Parietal lobe (tissue), 2 donors: ENCODE measurements around the gene ARHGEF40. TPM values are rescaled to one million over a fixed set of nuclear protein-coding genes. Genes with fewer than 3 reads are reported as not detected.

ENCODE experiments used
- small RNA-seq: library from RNA; depleted of rRNA; stranded (forward); fragments of <200 nt; gene quantifications from one replicate; pipeline ENCODE3, GENCODE V24; 2014; ENCODE audit warnings: low replicate concordance
- total RNA-seq: library from RNA; depleted of rRNA; stranded (reverse); fragments of >200 nt; gene quantifications from one replicate; pipeline ENCODE4 v1.2.3, GENCODE V29; 2014

ARHGEF40 gene
- 20.7 TPM for total RNA-seq

DNA sequence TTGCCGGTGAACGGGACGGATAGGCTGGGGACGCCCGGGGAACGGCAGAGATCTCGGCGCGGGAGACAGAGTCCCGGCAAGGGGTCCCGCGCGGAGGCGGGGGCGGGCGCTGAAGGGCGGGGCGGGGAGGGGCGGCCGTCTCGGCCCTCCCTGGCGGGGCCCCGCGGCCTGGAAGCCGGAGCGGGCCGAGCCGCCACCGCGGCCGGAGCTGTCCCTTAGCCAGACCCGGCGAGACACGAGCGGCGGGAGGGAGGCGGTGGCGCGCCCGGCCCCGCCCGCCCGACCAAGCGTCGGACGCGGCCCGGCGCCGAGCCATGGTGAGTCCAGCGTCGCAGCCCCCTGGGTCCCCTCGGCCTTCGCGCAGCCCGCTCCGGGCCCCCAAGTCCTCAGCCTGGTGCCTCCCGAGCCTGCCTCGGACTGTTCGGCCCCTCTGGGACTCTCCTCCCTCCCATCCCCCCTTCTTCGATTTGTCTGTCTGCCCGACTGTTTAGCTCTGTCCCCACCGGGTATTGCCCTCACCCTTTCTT is at the start of gene ARHGEF40:
ARHGEF40 (plus strand) TSS at position 222 of the 527 bp plus-strand sequence; CDS start at position 315, 93 bp downstream.

DNA sequence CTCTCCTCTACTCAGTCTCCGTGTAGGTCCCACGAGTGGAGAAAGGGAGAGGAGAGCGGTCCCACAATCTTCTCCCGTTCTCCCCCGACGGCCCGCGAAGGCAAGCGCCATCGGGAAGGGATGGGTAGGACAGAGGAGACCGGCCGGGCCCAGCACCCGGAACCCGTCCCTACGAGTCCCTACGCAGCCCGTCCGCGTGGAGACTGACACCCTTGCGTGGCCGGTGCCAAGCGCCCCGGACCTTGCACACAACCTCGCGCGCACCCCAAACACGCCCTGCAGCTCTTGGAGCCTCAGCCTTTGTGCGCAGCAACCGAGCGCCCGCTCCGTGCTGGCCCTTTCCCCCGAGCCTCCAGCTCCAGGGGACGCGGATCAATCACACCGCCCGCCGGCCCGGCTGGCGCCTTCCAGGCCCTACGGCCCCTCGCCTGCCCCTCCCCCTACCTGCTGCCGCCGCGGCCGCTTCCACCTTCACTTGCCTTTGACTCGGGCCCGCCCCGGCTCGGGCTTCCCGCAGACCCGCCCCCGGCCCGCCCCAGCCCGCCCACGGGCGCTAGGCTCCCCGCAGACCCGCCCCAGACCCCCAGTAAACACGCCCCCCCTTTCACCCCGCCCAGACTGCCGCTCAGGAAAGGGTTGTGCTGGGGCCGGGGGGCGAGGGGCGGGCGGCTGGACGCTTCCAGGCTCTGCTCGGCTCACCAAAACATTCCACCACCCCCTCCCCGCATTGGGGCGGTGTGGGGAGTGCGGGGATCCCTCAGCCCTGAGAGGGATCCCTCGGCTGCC is 45.3 kb upstream of the ARHGEF40 start, which contains the start of gene NDRG2:
NDRG2 (minus strand) TSS at position 477 of the 786 bp plus-strand sequence. CDS start 1,746 bp downstream, outside the sequence.

DNA sequence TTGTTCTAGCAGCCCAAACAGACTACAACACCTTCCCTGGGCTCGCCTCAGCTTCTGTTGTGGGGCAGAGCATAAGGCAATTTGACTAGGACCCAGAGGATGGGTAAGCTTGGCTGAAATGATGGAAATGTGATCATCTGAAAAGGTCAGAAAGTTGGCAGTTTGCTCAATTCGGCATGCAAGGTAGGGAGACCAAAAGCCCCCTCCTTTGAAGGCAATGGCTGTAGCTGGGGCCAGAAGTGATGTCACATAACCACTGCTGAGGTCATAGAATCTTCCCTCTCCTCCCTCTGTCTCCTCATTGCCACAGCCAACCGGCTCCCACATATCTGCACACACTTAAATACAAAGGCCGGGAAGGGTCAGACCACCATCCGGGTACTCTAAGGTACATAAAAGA is 40.2 kb upstream of the ARHGEF40 start, which contains the start of gene TPPP2:
TPPP2 (plus strand) TSS at position 301 of the 400 bp plus-strand sequence. CDS start 365 bp downstream, outside the sequence.

DNA sequence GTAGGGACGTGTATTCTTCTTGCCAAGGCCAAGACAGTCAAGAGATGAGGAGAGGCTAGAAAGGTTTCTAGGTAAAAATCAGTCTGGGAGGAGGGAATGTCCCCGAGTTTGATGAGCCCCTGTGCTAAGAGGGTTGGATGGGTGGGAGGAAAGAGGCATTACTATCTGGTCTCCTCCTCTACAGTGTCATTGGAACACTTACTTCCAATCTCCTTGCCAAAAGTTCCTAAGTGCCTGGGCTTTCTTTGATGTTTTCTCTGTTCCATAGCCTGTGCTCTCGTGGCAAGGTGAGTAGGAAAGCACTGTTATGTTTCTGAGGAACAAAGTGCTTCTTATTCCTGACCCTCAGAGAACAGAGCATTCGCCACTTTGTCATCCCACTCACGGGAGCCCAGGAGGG is 35.4 kb upstream of the ARHGEF40 start, which contains the start of gene RNASE13:
RNASE13 (minus strand) TSS at position 101 of the 400 bp plus-strand sequence. CDS start 519 bp downstream, outside the sequence.

DNA sequence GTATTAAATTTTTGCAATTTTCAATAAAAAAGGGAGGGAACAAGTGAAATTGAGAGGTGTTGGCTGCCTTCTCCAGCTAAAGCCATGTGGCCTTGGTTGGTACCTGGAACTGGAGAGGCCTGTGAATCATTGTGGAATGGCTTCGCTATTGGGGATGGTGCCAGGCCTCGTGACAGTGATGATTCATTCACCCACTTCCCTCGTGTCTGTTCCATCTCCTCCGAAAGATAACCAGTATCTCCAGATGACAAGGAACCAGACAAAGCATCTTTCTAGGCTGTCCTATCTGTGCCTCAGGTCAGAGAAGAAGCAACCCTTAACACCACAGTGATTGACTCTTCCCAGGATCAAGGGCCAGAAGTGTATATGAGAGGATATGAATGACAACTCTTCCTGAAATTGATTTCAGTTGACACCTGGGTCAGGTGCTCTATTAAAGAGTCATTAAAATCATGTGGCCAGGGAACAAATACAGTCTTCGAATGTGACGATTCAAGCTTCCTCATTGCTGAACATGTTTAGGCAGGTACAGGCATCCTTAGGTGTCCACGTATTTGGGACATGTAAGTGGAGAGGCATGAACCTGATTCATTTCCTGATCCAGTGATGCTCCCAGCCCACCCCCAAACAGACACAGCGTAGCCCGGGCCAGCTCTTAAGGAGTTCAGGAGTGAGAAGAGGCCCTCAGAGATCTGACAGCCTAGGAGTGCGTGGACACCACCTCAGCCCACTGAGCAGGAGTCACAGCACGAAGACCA is 28.2 kb upstream of the ARHGEF40 start, which contains the start of gene RNASE7:
RNASE7 (plus strand) TSS at position 687 of the 758 bp plus-strand sequence. CDS start 631 bp downstream, outside the sequence.

DNA sequence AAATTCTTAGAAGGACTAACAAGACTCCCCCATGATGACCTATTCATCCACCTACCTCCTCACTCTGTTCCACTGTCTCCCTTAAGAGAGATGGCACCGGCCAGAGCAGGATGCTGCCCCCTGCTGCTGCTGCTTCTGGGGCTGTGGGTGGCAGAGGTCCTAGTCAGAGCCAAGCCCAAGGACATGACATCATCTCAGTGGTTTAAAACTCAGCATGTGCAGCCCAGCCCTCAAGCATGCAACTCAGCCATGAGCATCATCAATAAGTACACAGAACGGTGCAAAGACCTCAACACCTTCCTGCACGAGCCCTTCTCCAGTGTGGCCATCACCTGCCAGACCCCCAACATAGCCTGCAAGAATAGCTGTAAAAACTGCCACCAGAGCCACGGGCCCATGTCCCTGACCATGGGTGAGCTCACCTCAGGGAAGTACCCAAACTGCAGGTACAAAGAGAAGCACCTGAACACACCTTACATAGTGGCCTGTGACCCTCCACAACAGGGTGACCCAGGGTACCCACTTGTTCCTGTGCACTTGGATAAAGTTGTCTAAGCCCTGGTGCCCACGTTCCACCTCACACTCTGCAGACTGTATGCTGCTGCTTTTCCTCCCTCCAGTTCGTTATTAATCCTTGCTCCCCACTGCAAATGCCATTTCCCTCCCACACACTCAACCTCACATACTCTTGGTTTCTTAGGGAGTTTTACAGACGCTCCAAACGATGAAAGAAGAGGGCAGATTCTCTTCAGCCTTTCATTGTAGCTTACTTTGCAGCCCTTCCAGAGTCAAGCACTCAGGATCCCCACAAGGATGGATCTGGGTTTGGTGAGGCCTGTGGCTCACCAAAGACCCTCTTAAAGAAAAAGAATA is 12.1 kb upstream of the ARHGEF40 start, which contains the start of gene RNASE8:
RNASE8 (plus strand) TSS at position 20 of the 873 bp plus-strand sequence; CDS start at position 91, 71 bp downstream.

DNA sequence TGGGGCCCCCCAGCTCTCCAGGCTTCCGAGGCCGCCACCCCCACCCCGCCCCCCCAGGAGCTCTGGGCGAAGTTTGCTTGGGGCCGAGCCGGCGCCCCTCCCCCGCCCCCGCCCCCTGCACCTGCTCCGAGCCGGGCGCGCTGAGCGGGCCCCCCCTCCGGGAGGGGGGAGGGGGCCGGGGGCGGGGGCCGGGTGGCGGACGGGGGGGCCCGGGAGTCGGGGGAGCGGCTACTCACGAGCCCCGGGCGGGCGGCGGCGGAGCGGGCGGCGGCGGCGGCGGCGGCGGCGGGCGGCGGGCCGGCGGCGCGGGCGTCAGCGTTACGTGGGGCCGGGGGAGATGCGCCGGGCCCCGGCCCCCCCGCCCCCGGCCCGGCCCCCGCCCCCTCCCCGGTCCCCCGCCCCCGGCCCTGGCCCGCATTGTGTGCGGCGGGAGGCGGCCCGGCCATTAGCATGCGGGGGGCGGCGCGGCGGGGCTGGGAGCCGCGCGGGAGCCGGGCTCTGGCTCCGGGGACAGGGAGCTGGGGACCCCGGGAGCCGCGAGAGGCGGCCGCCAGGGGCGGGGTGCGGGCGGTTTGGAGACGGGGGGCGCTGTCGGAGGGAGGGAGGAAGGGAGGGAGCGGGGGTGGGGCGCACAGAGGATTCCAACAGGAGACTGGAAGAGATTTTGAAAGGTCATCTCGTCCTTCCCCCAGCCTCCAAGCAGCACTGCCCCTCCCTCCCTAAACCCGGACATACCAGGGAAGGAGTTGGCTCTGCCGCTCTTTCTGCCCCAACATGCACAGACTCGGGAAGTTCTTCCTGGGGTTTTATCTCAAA is 28.2 kb downstream of the ARHGEF40 start, which contains the start of gene ZNF219:
ZNF219 (minus strand) TSS at position 580 of the 816 bp plus-strand sequence. CDS start 5,064 bp downstream, outside the sequence.

DNA sequence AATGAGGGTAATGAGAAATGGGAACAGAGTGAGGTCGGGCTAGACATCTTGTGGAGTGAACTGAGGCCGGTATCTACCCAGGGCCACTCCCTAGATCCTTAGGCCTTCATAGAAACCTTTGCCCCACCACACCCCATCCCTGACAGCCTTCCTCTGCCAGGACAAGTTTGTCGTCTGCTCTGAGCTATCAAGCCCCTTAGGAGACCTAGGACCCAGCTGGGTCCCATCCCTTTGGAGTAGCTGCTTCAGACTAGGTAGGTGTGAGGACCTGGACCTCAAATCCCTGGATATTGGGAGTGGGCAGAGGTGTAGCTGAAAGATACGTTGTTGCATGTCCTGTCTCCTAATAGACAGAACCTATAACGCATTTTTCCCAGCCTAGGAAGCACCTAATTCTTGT is 30.8 kb downstream of the ARHGEF40 start, which contains the start of gene TMEM253:
TMEM253 (plus strand) TSS at position 136 of the 400 bp plus-strand sequence. CDS start 278 bp downstream, outside the sequence.

Small RNAs within 50 kb of the gene (small RNA-seq; reads per million reads assigned to genes)
- gene RNU6-252P, result not detected

Other genes with a start within 250 kb of the ARHGEF40 start
- not detected for gene RNASE3, start 178.9 kb upstream of the ARHGEF40 start, total RNA-seq
- not detected for gene RNASE2, start 114.8 kb upstream of the ARHGEF40 start, total RNA-seq
- 47.0 TPM for gene METTL17, start 80.3 kb upstream of the ARHGEF40 start, total RNA-seq
- gene SLC39A2, start 71.0 kb upstream of the ARHGEF40 start, total RNA-seq, result not detected
- gene NDRG2, start 45.2 kb upstream of the ARHGEF40 start, total RNA-seq, result 105 TPM
- gene TPPP2, start 40.1 kb upstream of the ARHGEF40 start, total RNA-seq, result not detected
- not detected for gene RNASE13, start 35.5 kb upstream of the ARHGEF40 start, total RNA-seq
- gene RNASE7, start 27.9 kb upstream of the ARHGEF40 start, total RNA-seq, result not detected
- gene RNASE8, start 12.5 kb upstream of the ARHGEF40 start, total RNA-seq, result not detected
- gene ZNF219, start 28.4 kb downstream of the ARHGEF40 start, total RNA-seq, result 11.9 TPM
- not detected for gene TMEM253, start 30.8 kb downstream of the ARHGEF40 start, total RNA-seq
- not detected for gene OR5AU1, start 85.8 kb downstream of the ARHGEF40 start, total RNA-seq
- gene HNRNPC, start 199.1 kb downstream of the ARHGEF40 start, total RNA-seq, result 531 TPM
- gene RPGRIP1, start 209.8 kb downstream of the ARHGEF40 start, total RNA-seq, result 0.94 TPM